ENCODE results near the gene OSBPL9.

OSBPL9 gene

DNA sequence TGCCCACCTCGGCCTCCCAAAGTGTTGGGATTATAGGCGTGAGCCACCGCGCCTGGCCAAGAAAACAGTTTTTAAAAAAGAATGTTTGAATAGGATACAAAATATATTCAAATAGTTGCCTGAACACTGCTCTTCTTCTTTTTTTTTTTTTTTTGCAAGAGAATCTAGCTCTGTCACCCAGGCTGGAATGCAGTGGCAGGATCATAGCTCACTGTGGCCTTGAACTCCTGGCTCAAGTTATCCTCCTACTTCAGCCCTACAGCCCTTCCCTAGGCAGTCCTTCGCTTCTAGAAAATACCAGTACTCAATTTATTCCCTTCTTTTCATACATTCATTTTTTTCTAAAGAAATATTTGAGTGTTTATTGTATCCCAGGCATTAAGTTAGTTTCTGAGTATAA, 67.9 kb downstream of the OSBPL9 start:
- Histone ChIP-seq H3K4me1 (ENCODE audit: insufficient read depth, poor library complexity, severe bottlenecking) (peaks cover 14% of the 10 kb centered on the region), H3K36me3 (ENCODE audit: low read depth) (no peaks in the 10 kb centered on the region), H3K9me3 (ENCODE audit: severe bottlenecking) (no peaks in the 10 kb centered on the region), H3K4me3 (ENCODE audit: severe bottlenecking) (no peak overlapping the region), H3K27ac (ENCODE audit: poor library complexity, severe bottlenecking) (no peak overlapping the region), H3K27me3 (ENCODE audit: insufficient read depth, poor library complexity, severe bottlenecking) (no peaks in the 10 kb centered on the region)
- DNase-seq (ENCODE audit: low spot score) (no peak), ATAC-seq (ENCODE audit: low read depth) (no peak)
- TF ChIP-seq, protein P1, sequence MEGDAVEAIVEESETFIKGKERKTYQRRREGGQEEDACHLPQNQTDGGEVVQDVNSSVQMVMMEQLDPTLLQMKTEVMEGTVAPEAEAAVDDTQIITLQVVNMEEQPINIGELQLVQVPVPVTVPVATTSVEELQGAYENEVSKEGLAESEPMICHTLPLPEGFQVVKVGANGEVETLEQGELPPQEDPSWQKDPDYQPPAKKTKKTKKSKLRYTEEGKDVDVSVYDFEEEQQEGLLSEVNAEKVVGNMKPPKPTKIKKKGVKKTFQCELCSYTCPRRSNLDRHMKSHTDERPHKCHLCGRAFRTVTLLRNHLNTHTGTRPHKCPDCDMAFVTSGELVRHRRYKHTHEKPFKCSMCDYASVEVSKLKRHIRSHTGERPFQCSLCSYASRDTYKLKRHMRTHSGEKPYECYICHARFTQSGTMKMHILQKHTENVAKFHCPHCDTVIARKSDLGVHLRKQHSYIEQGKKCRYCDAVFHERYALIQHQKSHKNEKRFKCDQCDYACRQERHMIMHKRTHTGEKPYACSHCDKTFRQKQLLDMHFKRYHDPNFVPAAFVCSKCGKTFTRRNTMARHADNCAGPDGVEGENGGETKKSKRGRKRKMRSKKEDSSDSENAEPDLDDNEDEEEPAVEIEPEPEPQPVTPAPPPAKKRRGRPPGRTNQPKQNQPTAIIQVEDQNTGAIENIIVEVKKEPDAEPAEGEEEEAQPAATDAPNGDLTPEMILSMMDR (IDR thresholded peaks at IDR 0.05; ENCODE audit: poor library complexity, severe bottlenecking): no peak

DNA sequence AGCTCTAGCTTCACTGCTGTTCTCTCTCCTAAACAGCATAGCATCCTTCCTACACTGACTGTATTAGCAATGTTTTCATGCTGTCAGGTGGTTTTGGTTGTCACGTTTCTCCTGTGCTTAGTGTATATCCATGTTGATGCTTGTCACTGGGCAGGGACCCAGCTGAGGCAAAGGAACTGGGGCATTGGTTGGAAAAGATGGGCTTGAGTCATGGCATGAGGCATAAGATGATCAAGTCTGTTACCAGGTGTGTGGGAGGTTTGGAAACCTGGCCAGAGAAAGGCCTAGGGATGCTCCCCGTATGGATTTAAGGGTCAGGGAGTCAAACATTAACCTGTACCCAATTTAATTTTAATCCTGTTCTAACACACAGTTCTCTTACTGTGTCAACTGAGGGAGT, 69.6 kb downstream of the OSBPL9 start:
- no peak for DNase-seq (ENCODE audit: low spot score)
- no peak overlapping the region for H3K4me3 ChIP-seq (ENCODE audit: severe bottlenecking)
- H3K9me3 ChIP-seq (ENCODE audit: severe bottlenecking): no peaks in the 10 kb centered on the region
- peak; percentile 63 for ATAC-seq (ENCODE audit: low read depth)
- peaks cover 31% of the 10 kb centered on the region for H3K4me1 ChIP-seq (ENCODE audit: insufficient read depth, poor library complexity, severe bottlenecking)
- no peak overlapping the region for H3K27ac ChIP-seq (ENCODE audit: poor library complexity, severe bottlenecking)
- H3K27me3 ChIP-seq (ENCODE audit: insufficient read depth, poor library complexity, severe bottlenecking): no peaks in the 10 kb centered on the region
- no peaks in the 10 kb centered on the region for H3K36me3 ChIP-seq (ENCODE audit: low read depth)
- TF ChIP-seq, protein P1 (IDR thresholded peaks at IDR 0.05; ENCODE audit: poor library complexity, severe bottlenecking): no peak

DNA sequence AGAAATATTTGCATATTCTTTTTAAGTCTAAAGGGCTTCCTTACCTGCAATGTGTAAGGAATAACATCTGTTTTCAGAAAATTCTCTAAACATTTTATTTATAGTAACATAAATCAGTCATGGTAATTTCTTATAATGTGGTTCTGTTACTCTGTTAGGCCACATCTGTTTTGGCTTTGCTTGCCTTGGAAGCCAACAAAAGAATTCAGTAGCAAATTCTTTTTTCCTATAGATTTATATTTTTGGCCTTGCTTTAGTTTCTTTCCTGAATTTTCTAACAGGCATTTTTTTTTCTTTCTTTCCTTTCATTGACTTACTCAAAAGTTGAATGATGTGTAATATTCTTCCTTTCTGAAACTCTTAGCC, 72.2 kb downstream of the OSBPL9 start:
- DNase-seq (ENCODE audit: low spot score) (no peak), ATAC-seq (ENCODE audit: low read depth) (no peak)
- Histone ChIP-seq H3K4me1 (ENCODE audit: insufficient read depth, poor library complexity, severe bottlenecking) (peaks cover 54% of the 10 kb centered on the region), H3K27ac (ENCODE audit: poor library complexity, severe bottlenecking) (peak overlapping the region; percentile 90), H3K9me3 (ENCODE audit: severe bottlenecking) (no peaks in the 10 kb centered on the region), H3K4me3 (ENCODE audit: severe bottlenecking) (no peak overlapping the region), H3K36me3 (ENCODE audit: low read depth) (no peaks in the 10 kb centered on the region), H3K27me3 (ENCODE audit: insufficient read depth, poor library complexity, severe bottlenecking) (no peaks in the 10 kb centered on the region)
- TF ChIP-seq, protein P1 (IDR thresholded peaks at IDR 0.05; ENCODE audit: poor library complexity, severe bottlenecking): no peak

DNA sequence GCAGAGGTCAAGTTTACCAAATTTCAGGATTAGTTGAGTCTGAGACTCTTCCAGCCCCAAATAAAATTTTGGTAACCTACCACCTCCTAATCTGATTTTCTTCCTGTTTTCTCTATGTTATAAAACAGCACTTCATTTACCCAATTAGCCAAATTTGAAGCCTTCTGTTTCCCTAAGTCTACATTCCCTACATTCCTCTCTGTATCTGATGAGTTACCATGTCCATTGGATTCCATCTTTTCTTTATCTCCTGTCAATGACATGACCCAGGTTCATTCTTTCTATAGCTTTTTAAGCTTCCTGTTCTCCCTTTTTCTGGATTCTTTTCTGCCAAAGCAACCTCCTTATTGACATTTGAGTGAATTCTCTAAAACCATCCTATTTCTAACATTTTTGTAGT, 72.8 kb downstream of the OSBPL9 start:
- Histone ChIP-seq H3K36me3 (ENCODE audit: low read depth) (no peaks in the 10 kb centered on the region), H3K27ac (ENCODE audit: poor library complexity, severe bottlenecking) (peak overlapping the region; percentile 90), H3K4me3 (ENCODE audit: severe bottlenecking) (no peak overlapping the region), H3K4me1 (ENCODE audit: insufficient read depth, poor library complexity, severe bottlenecking) (peaks cover 56% of the 10 kb centered on the region), H3K9me3 (ENCODE audit: severe bottlenecking) (no peaks in the 10 kb centered on the region), H3K27me3 (ENCODE audit: insufficient read depth, poor library complexity, severe bottlenecking) (no peaks in the 10 kb centered on the region)
- TF ChIP-seq, protein P1 (IDR thresholded peaks at IDR 0.05; ENCODE audit: poor library complexity, severe bottlenecking): no peak
- DNase-seq (ENCODE audit: low spot score): no peak
- no peak for ATAC-seq (ENCODE audit: low read depth)

DNA sequence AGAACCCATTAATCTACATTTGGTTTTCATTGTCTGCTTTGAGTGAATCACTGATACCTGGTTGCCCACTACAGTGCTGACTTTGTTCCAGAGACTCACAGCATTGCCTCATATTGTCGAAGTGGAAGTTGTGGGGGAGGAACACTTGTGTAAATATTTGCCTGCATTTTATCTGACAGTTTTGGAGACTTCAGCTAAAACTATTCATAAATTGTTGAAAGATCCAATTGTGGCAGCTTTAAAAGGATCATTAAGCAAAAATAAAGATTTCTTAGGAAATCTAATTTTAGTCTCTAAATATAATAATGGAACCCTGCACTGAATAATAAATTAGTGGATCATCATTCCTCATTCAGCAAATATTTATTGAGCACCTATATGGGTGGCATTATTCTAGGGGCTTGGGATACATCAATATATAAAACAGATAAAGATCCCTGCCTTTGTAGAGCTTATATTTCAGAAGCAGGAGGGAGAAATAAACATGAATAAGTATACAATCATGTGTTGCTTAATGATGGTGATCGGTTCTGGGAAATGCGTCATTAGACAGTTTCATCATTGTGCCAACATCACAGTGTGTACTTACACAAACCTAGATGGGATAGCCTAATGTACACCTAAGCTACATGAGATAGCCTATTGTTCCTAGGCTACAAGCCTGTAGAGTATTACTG, 73.5 kb downstream of the OSBPL9 start:
- TF ChIP-seq, protein P1 (IDR thresholded peaks at IDR 0.05; ENCODE audit: poor library complexity, severe bottlenecking): no peak
- DNase-seq (ENCODE audit: low spot score) (no peak), ATAC-seq (ENCODE audit: low read depth) (peak; percentile 83)
- Histone ChIP-seq H3K9me3 (ENCODE audit: severe bottlenecking) (no peaks in the 10 kb centered on the region), H3K27me3 (ENCODE audit: insufficient read depth, poor library complexity, severe bottlenecking) (no peaks in the 10 kb centered on the region), H3K4me1 (ENCODE audit: insufficient read depth, poor library complexity, severe bottlenecking) (peaks cover 56% of the 10 kb centered on the region), H3K27ac (ENCODE audit: poor library complexity, severe bottlenecking) (peak overlapping the region; percentile 90), H3K36me3 (ENCODE audit: low read depth) (no peaks in the 10 kb centered on the region), H3K4me3 (ENCODE audit: severe bottlenecking) (no peak overlapping the region)

Measured in RWPE2 (cell line).